ENCODE results near the gene TNPO2.

The TNPO2 gene

DNA sequence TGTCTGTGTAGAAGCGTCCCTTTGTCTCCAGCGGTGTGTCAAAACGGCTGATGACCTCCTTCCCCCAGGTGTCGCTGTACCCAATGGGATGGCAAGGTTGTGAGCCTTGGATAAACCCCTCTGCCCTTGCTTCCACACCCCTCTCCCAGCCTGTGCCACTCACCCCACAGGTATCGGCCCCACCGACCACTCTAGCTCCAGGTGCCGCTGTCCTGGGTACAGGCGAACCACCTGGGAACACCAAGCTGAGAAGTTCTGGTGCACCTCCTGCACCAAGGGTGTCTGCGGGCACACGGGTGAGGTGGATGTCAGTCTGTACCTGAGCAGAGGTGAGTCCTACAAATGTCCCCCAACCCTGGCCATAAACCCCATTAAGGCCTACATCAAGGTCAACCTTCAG lies 73.8 kb downstream of the TNPO2 start:
- peaks cover 53% of the 10 kb centered on the region for H3K36me3 ChIP-seq (replicated peaks; ENCODE audit: low read depth, low read length)
- no peaks in the 10 kb centered on the region for H3K27me3 ChIP-seq (ENCODE audit: low read depth, low read length)
- H3K4me3 ChIP-seq (ENCODE audit: low read length) = no peak overlapping the region
- no peaks in the 10 kb centered on the region; the same call in 1 of the 2 replicates for H3K79me2 ChIP-seq (ENCODE audit: low read length)
- no peak overlapping the region for H3K27ac ChIP-seq (ENCODE audit: low read length)
- H2AFZ ChIP-seq (ENCODE audit: low read depth, low read length) = no peak overlapping the region
- TF ChIP-seq CTCF (IDR thresholded peaks at IDR 0.05; ENCODE audit: low read depth, low read length) (no peak), EZH2phosphoT487 (IDR thresholded peaks at IDR 0.05; ENCODE audit: low read depth) (no peak)
- no peak overlapping the region for H3K9ac ChIP-seq (ENCODE audit: low read length)
- no peaks in the 10 kb centered on the region for H3K9me3 ChIP-seq (ENCODE audit: insufficient read depth, low read length)
- H3K4me1 ChIP-seq (ENCODE audit: low read length) = no peaks in the 10 kb centered on the region
- peaks cover 13% of the 10 kb centered on the region; the same call in 1 of the 2 replicates for H4K20me1 ChIP-seq (ENCODE audit: insufficient read depth, low read length)
- H3K4me2 ChIP-seq (ENCODE audit: low read length) = no peak overlapping the region

All from OCI-LY3 (cell line).